Measurements from ENCODE around the gene MYO3A. TPM values are rescaled to one million over a fixed set of nuclear protein-coding genes. Genes with fewer than 3 reads are reported as not detected.

Gene MYO3A
- total and polyA plus RNA-seq, 5 donors: 0.11 TPM; not detected in 4

GRCh38 chr10:26235761-26236160 is 301.7 kb downstream of the MYO3A start:
- Histone ChIP-seq H3K9me3 (ENCODE audit: control insufficient read depth, low read length) (no peaks in the 10 kb centered on the region), H3K27ac (ENCODE audit: low read length) (no peak overlapping the region), H3K4me1 (ENCODE audit: control insufficient read depth, insufficient read depth, low read length) (no peaks in the 10 kb centered on the region), H3K27me3 (ENCODE audit: control insufficient read depth, insufficient read depth) (no peaks in the 10 kb centered on the region), H3K4me3 (ENCODE audit: low read length) (no peak overlapping the region)
- DNase-seq: no peak
- intact Hi-C loops (cut with DNase I): no loop called here
- WGBS: 87% methylated on average over 6 of the region's 6 CpGs
- ATAC-seq: no peak

- no peaks in the 10 kb centered on the region for H3K9me3 ChIP-seq (ENCODE audit: control insufficient read depth, low read length)
- H3K27me3 ChIP-seq (ENCODE audit: control insufficient read depth, insufficient read depth): no peaks in the 10 kb centered on the region
- no peaks in the 10 kb centered on the region for H3K4me1 ChIP-seq (ENCODE audit: control insufficient read depth, insufficient read depth, low read length)
- WGBS: 42% methylated on average over 2 of the region's 2 CpGs
- H3K4me3 ChIP-seq (ENCODE audit: low read length): no peak overlapping the region
- intact Hi-C loops (cut with DNase I): no loop called here
- ATAC-seq: no peak
- no peak overlapping the region for H3K27ac ChIP-seq (ENCODE audit: low read length)
- no peak for DNase-seq
Observed at GRCh38 chr10:26238378-26238777, 304.3 kb downstream of the MYO3A start.

GRCh38 chr10:26242706-26243350 is 308.8 kb downstream of the MYO3A start:
- Histone ChIP-seq H3K27ac (ENCODE audit: low read length) (no peak overlapping the region), H3K4me1 (ENCODE audit: control insufficient read depth, insufficient read depth, low read length) (no peaks in the 10 kb centered on the region), H3K9me3 (ENCODE audit: control insufficient read depth, low read length) (no peaks in the 10 kb centered on the region), H3K27me3 (ENCODE audit: control insufficient read depth, insufficient read depth) (no peaks in the 10 kb centered on the region), H3K4me3 (ENCODE audit: low read length) (no peak overlapping the region)
- intact Hi-C loops (cut with DNase I): no loop called here
- 54% methylated on average over 5 of the region's 5 CpGs for WGBS
- ATAC-seq (no peak), DNase-seq (no peak)

- Histone ChIP-seq H3K4me1 (ENCODE audit: control insufficient read depth, insufficient read depth, low read length) (no peaks in the 10 kb centered on the region), H3K27me3 (ENCODE audit: control insufficient read depth, insufficient read depth) (no peaks in the 10 kb centered on the region), H3K27ac (ENCODE audit: low read length) (no peak overlapping the region), H3K9me3 (ENCODE audit: control insufficient read depth, low read length) (no peaks in the 10 kb centered on the region), H3K4me3 (ENCODE audit: low read length) (no peak overlapping the region)
- DNase-seq (no peak), ATAC-seq (no peak)
- intact Hi-C loops (cut with DNase I): no loop called here
- 83% methylated on average over 5 of the region's 5 CpGs for whole genome bisulfite sequencing
Observed at GRCh38 chr10:26243351-26243720, 309.3 kb downstream of the MYO3A start.

GRCh38 chr10:26249681-26250080 is 315.7 kb downstream of the MYO3A start:
- Histone ChIP-seq H3K4me1 (ENCODE audit: control insufficient read depth, insufficient read depth, low read length) (no peaks in the 10 kb centered on the region), H3K9me3 (ENCODE audit: control insufficient read depth, low read length) (no peaks in the 10 kb centered on the region), H3K4me3 (ENCODE audit: low read length) (no peak overlapping the region), H3K27me3 (ENCODE audit: control insufficient read depth, insufficient read depth) (no peaks in the 10 kb centered on the region), H3K27ac (ENCODE audit: low read length) (no peak overlapping the region)
- 80% methylated on average over 6 of the region's 6 CpGs for WGBS
- no peak for DNase-seq
- intact Hi-C loops (cut with DNase I): no loop called here
- no peak for ATAC-seq

GRCh38 chr10:26251925-26252324 is 317.9 kb downstream of the MYO3A start:
- H3K4me3 ChIP-seq (ENCODE audit: low read length): no peak overlapping the region
- intact Hi-C loops (cut with DNase I): no loop called here
- no peaks in the 10 kb centered on the region for H3K9me3 ChIP-seq (ENCODE audit: control insufficient read depth, low read length)
- WGBS: 90% methylated on average over 6 of the region's 6 CpGs
- ATAC-seq: no peak
- no peaks in the 10 kb centered on the region for H3K4me1 ChIP-seq (ENCODE audit: control insufficient read depth, insufficient read depth, low read length)
- no peak for DNase-seq
- no peak overlapping the region for H3K27ac ChIP-seq (ENCODE audit: low read length)
- H3K27me3 ChIP-seq (ENCODE audit: control insufficient read depth, insufficient read depth): no peaks in the 10 kb centered on the region

GRCh38 chr10:26254616-26255015 is 320.6 kb downstream of the MYO3A start:
- no peak overlapping the region for H3K4me3 ChIP-seq (ENCODE audit: low read length)
- H3K9me3 ChIP-seq (ENCODE audit: control insufficient read depth, low read length): no peaks in the 10 kb centered on the region
- no peak for ATAC-seq
- no peak for DNase-seq
- H3K4me1 ChIP-seq (ENCODE audit: control insufficient read depth, insufficient read depth, low read length): no peaks in the 10 kb centered on the region
- no peaks in the 10 kb centered on the region for H3K27me3 ChIP-seq (ENCODE audit: control insufficient read depth, insufficient read depth)
- WGBS: 69% methylated on average over 7 of the region's 7 CpGs
- no peak overlapping the region for H3K27ac ChIP-seq (ENCODE audit: low read length)
- intact Hi-C loops (cut with DNase I): no loop called here

- H3K27me3 ChIP-seq (ENCODE audit: control insufficient read depth, insufficient read depth): no peaks in the 10 kb centered on the region
- 41% methylated on average over 1 of the region's 1 CpG for WGBS
- no peak overlapping the region for H3K4me3 ChIP-seq (ENCODE audit: low read length)
- intact Hi-C loops (cut with DNase I): no loop called here
- DNase-seq (no peak), ATAC-seq (no peak)
- no peaks in the 10 kb centered on the region for H3K9me3 ChIP-seq (ENCODE audit: control insufficient read depth, low read length)
- no peaks in the 10 kb centered on the region for H3K4me1 ChIP-seq (ENCODE audit: control insufficient read depth, insufficient read depth, low read length)
- no peak overlapping the region for H3K27ac ChIP-seq (ENCODE audit: low read length)
Observed at GRCh38 chr10:26259341-26259740, 325.3 kb downstream of the MYO3A start.

Measured in right cardiac atrium (tissue), 5 donors.